Activated naive CD4-positive, alpha-beta T cell treated with anti-CD3 and anti-CD28 coated beads, Interleukin-2, amount 50 U/mL, for 16 hours (primary cell): ENCODE data around the gene TTPAL.

Experiments
- DNase-seq: peaks from one replicate; pipeline ENCODE4 v3.0.0-alpha.2; 2020

The TTPAL gene

DNA sequence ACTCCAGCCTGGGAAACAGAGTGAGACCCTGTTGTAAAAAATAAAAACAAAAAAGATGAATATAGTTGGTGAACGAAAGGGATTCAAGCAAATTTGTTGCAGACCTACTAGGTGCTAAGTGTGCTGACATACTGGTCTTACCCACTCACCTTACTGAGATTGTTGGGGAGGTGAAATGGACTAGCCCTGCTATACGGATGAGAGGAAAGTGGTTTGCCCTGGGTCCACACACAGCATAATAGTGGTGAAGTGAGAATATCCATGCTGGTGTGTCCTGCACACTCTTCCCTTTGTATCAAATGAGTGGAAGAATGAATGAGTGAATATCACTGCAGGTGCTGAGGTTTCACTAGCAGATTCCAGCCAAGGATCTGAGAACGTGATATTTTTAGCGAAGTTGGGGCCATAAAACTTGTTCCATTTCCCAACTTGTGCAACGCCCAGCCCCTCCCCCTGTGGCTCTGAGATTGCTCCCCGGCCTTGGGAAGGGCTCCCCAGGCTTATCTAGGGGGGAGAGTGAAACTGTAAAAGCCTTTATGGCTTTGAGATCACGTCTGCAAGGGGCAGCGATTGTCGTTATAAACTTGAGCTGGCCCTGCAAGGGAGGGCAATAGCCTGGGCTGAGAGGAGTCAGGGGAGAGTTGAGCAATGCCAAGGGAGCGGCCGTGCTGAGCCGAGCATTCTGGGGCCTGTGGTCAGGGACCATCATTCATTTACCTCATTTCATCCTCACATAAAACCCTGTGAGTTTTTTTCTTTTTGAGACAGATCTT lies 33.2 kb upstream of the TTPAL start:
- no peak for DNase-seq

DNA sequence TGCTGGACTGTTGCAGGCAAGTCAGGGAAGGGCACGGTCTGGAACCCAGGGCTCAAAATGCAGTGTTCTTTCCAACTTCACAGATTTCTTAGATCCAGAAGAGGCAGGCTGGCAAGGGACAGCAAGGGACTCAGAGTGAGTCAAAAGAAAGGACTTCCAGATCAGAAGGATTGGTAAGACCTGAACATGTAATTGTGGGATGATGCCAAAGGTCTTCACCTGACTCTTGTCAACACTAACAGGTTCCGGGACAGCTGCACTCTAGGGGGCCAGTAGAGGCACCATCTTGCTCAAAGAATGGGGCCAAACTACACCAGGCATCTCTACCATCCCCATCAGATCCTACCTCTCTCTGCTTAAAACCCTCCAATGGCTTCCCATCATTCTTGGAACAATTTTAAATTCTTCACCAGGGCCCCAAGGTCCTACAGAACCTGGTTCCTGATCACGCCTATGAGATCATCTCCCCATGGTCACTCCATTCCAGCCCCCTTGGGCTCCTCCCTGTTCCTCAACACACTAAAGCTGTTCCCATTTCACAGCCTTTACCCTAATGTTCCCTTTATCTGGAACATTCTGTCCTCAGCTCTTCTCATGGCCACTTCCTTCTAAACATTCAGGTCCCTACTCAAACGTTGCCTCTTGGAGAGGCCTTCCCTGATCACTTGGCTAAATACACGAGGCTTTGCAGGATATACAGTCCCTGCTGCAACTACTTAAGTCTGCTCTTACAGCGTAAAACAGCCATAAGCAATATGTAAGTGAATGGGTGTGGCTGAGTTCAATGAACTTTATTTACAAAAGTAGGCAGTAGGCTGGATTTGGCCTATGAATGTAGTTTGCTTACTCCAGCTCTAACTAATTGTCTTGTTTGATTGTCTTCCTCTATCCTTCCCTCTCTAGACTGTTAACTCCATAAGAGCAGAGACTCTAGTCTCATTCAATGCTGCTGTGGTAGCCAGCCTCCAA lies 29.6 kb upstream of the TTPAL start:
- DNase-seq, result no peak

DNA sequence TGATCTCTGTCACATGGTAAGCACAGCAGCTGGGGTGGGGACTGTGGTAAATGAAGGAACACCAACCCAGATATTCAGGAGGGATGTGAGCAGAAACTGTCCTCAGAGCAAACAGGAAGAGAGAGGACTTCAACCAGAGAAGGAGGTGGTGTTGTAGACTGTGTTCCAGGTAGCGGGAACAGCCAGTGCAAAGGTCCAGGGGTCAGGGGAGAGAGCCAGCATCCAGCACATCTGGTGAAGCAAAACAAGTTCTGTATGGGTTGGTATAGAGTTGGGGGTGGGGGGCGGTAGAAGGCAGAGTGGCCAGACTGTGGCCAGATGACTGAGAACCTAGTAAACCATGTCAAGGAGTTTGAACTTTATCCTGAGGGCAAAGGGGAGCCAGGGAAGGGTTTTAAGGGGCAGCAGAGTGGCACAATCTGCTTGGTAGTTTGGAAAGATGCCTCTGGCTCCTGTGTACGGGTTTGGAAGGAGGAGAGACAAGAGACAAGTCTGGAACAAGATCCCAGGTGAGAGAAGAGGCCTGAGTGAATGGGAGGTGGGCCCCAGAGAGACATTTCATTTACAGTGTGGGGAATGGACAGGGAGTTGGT lies 27.8 kb upstream of the TTPAL start:
- no peak for DNase-seq

DNA sequence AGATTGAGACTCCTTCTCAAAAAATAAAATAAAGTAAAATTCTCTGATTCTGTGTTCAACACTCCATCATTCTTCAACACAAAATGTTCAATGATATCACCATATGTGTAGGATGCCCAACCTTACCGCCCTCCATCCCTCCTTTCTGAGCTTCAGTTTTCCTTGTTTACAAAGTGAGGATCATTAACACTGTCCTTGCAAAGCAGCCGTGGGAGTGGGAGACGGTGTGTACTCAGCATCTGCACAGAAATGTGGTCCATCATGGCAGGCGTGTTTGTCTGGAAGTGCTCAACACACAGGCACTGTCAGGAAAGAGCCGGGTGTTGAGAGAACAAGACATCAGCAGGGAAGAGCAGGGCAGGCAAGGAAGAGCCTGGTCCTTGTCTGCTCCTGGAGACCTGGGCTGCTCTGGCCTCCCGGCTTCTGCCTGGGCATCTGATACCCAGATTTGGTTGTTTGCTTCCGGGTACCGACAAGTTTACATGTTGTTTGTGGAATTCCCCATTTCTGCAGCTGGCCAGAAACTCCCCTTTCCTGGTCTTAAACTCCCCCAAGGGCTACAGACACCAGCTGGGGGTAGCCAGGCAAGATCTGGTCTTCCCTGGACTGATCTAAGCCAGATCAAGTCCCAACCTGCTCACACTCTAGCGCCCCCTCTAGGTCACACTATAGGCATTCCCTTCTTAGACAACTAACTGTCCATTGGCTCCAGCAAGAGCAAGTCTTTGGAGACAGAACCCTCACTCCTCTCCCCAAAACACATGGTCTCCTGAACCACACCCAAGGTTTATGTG lies 26.7 kb upstream of the TTPAL start:
- no peak for DNase-seq

DNA sequence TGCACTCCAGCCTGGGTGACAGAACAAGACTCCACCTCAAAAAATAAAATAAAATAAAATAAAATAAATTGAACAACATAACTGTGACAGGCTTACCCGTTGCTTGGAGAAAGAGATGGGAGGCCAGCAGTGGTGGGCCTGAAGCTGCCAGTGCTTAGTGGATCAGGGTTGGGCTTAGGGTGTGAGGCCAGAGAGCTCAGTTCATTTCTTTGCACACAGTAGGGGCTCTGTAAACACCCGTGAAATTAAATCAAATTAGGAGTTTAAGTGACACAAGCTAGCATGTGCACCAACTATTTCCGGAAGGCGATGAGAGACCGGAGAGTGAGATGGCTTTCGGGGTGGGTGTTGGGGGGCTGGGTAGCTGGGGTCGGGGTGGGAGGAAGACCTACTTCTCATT lies 25.8 kb upstream of the TTPAL start:
- no peak for DNase-seq

DNA sequence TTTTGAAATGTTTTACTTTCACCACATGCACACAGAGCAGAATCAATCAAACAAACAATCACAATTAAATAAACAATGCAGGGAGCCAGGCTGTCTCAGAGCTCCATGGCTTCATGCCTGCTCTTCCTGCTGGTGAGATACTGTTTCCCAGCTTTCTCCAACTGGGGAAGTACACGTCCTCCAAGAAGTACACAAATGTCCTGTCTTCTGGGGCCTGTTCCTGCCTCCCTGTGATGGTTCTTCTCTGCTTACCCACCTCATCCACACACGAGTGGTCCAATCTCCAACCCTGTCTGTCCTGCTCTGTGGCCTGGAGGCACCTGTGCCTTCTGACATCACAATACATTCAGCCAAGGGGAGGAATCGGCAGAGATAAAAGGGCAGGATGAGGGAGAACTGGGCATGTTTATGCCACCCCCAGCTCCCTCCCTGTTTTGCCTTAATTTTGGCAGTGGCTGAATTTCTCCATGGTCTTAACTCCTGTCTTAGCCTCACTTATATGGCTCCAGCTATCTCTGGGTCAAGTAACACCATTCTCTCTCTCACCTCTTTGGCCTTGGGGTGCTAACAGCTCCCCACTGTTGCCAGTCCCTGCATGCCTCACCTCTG lies 25.3 kb upstream of the TTPAL start:
- DNase-seq, result no peak

DNA sequence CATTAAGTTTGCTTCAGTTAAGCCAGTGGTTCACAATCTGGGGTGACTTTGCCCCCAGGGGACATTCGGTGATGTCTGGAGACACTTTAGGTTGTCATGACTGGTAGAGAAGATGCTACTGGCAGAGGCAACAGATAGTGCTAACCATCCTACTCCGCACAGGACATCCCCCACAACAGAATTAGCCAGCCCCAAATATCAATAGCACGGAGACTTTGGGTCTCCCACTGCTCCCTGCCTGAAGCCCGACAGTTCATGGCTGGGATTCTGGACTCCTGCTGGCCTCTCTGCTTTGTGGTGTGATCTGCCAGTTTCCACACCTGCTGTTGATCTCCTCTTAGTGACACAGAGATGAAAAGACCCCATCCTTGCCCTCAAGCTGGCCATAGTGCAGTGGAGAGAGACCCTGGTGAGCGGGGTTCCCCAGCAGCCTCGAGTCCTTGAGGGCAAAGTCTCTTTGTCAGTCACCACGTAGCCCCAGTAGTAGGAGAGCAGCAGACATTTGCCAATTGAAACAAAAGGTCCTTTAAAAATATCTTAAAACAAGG lies 24.7 kb upstream of the TTPAL start:
- no peak for DNase-seq

DNA sequence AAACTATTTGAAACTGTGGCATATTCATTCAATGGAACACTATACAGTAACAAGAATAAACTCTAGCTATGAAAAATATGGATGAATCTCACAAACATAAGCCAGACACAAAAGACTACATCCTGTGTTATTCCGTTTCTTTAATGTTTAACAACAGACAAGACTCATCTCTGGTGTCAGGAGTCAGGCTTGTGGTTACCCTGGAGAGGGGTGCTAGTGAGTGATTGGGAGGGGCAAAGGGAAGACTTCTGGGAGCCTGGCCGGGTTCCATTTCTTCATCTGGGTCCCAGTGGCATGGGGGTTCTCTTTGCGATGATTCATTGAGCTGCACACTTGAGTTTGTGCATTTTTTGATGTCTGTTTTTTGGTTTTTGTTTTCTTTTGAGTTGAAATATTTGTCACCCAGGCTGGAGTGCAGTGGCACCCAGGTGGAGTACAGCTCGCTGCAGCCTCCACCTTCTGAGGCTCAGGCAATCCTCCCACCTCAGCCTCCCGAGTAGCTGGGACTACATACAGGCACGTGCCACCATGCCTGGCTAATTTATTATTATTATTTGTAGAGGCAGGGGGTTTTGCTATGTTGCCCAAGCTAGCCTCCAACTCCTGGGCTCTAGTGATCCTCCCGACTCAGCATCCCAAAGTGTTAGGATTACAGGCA lies 21.2 kb upstream of the TTPAL start:
- DNase-seq, result no peak

DNA sequence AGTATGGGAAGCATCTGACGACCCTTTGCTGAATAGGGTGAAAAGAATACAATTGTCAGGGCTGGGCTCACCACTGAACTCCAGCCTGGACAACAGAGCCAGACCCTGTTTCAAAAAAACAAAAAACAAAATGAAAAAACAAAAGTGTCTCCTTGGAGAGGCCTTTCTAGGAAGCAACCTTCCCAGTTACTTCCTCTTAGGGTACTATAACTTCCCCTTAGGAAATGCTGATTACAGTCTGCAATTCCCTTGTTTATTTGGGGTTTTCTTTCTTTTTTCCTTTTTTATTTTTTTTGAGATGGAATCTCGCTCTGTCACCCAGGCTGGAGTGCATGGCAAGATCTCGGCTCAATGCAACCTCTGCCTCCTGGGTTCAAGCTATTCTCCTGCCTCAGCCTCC lies 20.5 kb upstream of the TTPAL start:
- no peak for DNase-seq

DNA sequence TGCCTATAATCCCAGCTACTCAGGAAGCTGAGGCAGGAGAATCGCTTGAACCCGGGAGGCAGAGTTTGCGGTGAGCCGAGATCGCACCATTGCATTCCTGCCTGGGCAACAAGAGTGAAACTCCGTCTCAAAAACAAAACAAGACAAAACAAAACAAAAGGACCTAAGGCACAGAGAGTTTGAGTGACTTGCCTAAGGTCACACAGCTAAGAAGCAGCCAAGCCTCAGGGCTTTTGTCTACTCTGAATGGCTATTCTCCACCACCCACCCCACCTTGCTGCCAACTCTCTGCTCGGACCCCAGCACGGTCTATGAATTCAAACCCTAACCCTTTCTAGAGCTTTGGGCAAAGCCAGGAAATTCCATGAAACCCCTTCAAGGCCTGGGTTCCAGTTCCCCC lies 19.1 kb upstream of the TTPAL start:
- no peak for DNase-seq

DNA sequence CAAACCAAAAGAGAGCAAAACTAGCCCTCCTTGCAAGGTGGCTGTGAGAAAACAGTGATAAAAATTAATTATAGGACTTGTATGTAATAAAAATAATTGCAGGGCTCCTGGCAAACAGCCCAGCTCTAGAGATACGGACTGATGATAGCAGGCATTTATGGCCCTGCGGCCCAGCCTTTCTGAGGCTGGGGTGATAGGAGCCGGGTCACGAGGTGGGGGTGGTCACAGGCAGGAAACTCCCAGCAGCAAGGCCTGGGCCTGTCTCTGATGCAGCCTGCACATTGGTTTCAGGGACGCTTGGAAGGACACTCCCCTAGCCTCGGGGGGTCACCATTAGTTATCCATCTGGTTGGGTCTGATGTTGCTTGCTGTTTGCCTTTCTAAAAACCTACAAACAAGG lies 18.7 kb upstream of the TTPAL start:
- no peak for DNase-seq

DNA sequence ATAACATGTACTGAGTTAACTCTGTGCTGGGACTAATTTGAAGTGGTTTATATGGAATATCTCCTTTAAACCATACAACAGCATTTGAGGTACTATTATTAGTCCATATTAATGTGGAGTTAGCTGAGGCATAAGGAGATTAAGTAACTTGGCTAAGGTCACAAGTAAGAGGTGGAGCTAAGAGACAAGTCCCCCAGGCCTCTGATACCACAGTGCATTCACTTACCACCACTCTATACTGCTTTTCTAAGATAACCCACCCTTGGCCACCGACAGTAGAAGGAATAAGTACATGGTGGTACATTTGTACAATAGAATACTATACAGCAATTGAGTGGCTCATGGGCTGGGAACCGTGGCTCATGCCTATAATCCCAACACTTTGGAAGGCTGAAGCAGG lies 16.4 kb upstream of the TTPAL start:
- DNase-seq, result no peak

DNA sequence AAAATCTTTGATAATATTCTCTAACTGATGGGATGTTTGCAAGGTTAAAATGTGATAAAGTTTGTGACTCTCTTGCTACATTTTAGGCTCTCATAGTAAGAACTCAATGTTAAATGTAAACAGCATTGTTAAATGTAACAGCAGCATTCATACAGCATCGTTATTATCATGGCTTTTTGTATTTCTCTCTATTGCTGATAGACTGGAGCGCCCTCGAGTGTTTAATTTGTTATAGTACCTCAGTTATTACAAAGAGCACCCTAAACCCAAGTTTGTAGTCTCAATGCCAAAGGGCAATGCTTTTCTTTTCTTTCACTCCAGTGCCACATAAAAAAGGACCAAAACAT lies 14.9 kb upstream of the TTPAL start:
- DNase-seq, result no peak

DNA sequence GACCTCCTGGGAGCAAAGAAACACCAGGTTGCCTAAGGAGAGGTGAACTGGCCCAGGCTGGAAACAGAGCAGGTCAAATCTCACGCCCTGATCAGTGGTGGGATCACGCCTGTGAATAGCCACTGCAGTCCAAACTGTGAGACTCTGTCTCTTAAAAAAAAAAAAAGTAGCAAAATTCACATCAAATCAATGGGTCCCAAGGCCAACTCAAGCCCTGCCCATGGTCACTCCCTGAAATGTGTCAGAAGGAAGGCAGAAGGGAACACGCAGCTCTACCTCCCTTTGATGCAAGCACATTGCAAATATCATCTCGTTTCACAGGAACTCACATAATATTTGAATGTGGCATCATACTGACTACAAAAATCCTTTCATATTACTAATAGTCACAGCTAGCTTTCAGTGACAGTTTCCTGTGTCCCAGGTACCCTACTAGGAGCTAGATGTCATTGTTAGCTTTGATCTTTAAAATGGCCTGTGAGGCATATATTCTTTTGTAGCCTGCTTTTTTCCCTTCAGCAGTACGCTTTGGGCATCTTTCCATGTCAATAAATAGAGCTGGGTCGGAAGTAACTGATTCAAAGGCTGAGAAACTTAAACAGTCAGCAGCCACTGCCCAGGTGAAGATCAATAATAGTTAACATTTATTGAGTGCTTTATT lies 14.4 kb upstream of the TTPAL start:
- DNase-seq, result no peak

DNA sequence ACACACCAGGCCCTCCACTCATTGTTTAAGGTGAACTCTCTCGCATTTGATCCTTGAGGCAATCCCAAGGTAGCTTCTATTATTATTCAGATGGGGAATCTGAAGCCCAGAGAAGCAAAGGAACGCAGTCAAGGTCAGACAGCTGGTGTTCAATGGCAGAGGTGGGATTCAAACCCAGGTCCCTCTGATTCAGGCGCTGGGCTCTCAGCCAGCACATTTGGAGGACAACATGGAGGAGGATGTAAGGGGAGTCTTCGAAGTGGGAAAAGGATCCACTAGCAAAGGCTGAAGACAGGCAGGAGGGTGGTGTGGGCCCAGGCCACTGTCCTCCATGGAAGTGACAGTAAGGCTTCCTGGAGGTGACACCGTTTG lies 13.9 kb upstream of the TTPAL start:
- DNase-seq, result no peak

DNA sequence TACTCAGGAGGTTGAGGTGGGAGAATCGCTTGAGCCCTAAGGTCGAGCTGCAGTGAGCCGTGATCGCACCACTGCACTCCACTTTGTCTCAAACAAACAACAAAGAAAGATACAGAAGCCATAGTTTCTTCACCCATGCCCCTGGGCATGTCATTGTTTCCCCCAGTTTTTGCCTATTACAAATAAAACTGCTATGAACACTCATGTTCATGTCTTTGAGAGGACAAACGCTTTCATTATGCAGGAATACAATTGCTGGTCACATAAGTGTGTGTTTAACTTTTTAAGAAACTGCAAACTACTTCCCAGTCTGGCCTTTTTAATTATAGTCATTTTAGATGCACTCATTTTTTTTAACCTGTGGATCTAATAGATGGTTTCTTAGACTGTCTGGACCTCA lies 12.2 kb upstream of the TTPAL start:
- no peak for DNase-seq

DNA sequence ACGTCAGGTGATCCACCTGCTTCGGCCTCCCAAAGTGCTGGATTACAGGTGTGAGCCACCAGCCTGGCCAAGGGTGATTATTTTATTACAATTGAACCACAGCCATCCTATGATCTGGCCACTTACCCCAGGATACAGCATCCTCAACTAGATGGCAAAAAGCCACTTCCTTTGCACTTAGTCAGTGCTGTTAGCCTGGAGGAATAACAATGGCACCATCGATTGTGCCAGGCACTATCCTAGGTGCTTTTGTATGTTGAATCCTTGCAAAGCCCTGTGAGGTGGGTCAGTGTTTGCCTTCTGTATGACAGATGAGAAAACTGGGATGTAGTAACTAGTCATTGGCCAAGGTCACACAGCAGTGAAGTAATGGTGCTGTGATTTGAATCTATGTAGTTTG lies 11.2 kb upstream of the TTPAL start:
- DNase-seq, result no peak

DNA sequence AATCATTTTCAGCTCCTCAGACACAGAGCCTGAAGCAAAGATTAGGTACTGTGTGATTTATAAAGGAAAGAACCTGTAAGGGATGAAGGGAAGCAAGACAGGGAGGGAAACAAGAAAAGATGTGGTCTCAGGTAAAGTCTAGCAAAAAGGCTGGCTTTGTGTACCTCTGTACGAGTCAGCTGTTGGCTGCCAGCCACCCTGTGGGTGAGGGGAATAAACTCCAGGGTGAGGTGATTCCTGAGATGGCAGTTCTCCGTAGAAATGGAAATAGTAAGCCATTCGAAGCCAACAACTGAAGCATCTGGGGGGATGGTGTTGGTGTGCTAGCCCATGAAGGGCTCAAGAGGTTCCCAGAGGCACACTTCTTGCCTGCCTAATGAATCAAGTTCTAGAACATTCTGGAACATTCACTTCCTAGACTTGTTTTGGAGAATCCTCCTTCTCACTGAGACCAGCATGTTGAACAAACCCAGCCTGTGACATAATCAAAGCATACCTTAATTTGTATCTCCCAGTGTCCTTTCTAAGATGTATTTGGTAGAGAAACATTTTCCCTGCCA lies 10.6 kb upstream of the TTPAL start:
- no peak for DNase-seq

DNA sequence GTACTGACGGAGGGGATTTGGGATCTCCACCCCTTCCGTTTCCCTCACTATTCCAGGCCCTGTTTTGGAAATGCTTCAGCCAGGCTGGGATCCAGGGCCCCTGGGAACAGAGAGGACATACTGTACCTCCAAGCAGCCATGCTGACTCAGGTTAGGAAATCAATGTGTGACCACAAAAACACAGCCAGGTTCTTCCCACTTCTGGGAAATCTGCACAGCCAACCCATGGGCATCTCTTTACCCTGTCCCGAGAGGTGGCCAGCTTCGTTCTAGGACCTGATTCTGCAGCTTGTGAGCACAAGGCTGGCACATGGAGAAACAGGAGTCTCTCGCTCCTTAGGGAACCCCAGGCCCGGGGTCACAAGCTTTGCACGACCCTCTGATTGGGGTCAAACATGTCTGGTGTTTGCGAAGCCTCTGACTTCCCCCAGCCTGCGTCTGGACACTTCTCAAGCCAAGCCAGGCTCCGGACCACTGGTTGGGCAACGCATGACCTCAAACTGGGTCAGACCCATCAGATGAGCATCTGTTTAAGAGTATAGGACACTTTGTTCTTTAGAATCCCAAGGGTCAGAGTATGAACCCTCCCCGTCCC lies 8.3 kb upstream of the TTPAL start:
- DNase-seq, result no peak

DNA sequence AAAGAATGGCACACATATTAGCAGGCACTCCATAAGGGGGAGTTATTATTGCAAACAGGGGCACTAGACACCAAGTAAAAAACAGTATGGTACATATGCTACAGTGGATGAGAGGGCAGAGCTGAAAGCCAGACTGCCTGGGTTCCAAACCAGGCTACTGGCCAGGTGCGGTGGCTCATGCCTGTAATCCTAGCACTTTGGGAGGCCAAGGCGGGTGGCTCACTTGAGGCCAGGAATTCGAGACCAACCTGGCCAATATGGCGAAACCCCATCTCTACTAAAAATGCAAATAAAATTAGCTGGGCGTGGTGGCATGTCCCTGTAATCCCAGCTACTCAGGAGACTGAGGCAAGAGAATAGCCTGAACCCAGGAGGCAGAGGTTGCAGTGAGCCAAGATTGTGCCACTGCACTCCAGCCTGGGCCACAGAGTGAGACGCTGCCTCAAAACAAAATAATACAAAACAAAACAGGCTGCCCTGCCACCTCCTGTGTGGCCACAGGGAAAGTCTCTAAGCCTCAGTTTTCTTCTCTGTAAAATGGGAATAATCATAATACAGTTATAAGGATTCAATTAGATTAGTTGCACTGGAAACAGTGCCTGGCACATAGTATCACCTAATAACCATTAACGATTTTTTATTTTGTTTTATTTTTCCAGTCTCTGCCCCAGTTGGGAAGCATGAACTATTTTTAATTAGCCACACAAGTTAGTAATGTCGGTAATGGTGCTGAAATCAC lies 7.5 kb upstream of the TTPAL start:
- no peak for DNase-seq
